ENCODE data around the gene MARCHF7.
A peak's percentile ranks its signal among the peaks of the same experiment; 100 is the strongest.
"Not testable (repeated sequence)": the region's sequence is repeated elsewhere in the genome, so short reads cannot be mapped to it uniquely, and the experiment has no call there.

MARCHF7 gene, protein sequence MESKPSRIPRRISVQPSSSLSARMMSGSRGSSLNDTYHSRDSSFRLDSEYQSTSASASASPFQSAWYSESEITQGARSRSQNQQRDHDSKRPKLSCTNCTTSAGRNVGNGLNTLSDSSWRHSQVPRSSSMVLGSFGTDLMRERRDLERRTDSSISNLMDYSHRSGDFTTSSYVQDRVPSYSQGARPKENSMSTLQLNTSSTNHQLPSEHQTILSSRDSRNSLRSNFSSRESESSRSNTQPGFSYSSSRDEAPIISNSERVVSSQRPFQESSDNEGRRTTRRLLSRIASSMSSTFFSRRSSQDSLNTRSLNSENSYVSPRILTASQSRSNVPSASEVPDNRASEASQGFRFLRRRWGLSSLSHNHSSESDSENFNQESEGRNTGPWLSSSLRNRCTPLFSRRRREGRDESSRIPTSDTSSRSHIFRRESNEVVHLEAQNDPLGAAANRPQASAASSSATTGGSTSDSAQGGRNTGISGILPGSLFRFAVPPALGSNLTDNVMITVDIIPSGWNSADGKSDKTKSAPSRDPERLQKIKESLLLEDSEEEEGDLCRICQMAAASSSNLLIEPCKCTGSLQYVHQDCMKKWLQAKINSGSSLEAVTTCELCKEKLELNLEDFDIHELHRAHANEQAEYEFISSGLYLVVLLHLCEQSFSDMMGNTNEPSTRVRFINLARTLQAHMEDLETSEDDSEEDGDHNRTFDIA

DNA sequence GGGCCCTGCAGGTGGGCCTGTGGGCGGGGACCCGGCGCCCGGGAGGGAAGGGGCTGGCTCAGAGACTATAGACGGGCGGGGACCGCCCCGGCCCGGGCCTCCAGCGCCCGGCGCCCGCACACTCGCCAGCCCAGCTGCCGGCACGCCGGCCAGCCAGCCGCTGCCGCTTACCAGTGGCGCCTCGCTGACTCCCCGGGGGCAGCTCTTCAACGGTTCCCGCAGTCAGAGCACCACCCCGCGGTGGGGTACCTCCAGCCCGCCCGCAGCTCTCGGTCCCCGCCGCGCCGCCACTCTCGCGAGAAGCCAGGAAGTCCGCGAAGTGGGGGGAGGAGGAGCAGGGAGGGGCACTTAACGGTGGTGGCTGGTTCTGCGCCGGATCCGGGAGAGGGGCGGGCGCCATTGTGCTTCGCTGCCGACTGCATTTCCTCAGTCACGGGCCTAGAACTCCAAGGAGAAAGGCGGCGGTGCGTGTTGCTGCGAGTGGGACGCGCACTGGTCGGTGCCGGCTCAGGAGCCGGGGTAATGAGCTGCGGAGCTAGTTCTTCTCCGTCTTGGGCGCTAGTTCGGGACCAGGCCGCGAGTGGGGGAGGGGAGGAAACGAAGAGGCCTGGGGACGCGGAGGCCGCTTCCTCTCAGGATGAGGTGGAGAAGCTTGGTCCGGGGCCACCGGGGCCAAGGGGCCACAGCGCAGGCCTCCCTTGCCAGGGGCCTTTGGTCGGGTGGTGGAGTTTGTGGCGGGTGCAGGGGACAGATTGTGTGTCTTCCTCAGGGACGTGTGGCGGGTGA, at the start of gene MARCHF7:
TSS of gene MARCHF7 (plus strand) at position 364 of the 786 bp plus-strand sequence. CDS start 16,517 bp downstream, outside the sequence.
- peak; percentile 96 for DNase-seq

DNA sequence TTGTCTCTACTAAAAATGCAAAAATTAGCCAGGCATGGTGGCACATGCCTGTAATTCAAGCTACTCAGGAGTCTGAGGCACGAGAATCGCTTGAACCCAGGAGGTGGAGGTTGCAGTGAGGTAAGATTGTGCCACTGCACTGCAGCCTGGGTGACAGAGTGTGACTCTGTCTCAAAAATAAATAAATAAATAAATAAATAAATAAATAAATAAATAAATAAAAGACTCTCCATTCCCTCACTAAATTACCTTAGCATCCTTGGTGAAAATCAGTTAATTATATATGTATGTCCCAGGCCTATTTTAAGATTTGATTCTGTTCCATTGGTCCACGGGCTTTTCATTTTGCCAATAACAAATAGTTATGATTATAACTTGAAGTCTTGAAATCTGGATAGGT, 44.9 kb upstream of the MARCHF7 start:
- DNase-seq: not testable (repeated sequence)

DNA sequence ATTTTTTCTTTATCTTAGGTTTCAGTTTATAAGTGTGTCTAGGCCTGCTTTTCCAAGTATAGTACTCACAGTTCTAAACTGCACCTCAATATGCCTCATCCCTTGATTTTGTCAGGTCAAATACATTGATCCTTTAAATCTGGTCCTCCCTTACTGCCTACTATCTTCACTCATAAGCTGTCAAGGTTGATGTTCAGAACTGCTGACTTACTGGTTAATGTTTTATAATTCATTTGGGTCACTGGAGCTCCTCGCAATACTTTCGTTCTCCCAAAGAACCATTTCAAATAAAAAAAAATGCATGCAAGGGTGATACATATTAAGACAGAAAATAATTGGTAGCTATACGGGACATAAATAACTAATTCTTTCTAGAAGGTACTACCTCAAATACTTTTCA, 41.3 kb upstream of the MARCHF7 start:
- DNase-seq: no peak

DNA sequence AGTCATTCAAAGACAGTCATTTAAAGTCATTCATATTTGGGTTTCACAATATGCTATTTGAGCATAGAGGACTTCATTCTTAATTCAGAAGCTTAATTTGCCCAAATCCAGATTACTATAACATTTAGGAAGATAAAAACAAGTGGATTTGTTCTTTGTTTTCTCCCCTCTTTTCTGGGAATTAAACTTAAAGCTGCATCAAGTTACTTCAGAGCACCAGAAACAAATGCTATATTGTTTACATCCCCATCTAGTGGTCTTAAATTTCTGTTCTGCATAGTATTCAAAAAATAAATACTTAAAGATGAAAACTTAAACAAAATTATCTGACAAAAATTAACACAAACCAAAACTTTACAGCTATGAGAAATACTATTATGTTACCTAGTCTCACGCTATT, 34.7 kb upstream of the MARCHF7 start:
- DNase-seq: no peak

DNA sequence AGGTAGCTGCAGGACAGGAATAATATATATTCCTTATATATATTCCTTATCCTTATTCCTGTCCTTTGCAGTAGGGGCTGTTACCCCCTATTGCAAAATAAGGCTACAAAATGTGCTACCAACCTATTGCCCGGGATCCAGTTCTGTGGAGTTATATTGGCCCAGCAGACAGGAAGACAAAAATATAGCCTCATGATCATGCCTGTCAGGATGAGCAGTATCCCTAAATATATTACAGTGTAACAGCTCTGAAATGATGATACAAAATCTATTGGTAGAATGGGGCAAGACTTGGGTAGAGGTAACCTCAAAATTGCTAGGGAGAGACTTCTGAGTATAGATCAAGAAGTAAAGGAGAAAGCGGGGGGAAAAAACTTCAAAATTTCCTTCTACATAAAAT, 31.6 kb upstream of the MARCHF7 start:
- DNase-seq: no peak

DNA sequence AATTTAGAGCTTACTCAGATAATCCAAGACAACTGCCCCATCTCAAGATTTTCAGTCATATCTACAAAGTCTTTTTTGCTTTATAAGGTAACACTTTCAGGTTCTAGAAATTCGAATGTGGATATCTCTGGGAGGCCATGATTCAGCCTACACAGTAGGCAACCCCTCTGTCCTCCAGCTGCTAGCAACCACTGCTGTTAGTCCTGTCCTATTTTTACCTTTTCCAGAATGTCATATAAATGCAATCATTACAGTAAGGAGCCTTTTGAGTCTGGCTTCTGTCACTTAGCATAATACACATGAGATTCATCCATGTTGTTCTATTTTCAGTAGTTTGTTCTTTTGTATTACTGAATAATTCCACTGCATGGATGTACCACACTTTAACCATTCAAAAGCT, 28.5 kb upstream of the MARCHF7 start:
- DNase-seq: no peak

DNA sequence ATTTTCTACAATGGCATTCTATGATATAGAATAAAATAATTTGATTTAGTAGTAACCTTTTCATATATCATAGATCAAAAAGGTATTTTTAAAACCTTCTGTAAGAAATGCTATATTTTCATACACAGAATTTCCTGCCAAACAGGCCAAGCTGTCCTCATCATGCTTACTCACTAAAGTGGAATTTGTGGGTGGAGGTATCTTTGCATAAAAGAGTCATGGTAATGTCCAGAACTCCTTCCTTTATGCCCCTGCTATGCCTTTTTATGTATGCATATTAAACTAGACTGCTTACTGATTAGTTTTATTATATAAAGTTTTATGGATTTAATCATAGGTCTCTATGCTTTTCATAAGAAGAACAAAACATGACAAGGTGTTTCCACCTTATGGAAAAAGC, 27.5 kb upstream of the MARCHF7 start:
- DNase-seq: no peak

DNA sequence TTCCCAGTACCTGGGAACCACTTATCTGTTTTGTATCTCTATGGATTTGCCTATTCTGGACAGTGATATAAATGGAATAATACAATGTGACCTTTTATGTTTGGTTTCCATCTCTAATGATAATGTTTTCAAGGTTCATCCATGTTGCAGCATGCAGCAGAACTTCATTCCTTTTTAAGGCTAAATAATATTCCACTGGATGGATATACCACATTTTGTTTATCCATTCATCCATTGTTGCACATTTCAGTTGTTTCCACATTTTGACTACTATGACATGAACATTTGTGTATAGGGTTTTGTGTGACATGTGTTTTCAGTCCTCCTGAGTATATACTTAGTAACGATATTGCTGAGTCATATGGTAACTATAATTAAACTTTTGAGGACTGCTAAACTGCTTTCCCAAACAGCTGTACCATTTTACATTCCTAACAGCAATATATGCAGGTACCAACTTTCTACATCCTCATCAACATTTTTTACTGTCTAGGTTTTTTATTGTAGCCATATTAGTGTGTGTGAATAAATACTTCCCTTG, 17.7 kb upstream of the MARCHF7 start:
- no peak for DNase-seq

DNA sequence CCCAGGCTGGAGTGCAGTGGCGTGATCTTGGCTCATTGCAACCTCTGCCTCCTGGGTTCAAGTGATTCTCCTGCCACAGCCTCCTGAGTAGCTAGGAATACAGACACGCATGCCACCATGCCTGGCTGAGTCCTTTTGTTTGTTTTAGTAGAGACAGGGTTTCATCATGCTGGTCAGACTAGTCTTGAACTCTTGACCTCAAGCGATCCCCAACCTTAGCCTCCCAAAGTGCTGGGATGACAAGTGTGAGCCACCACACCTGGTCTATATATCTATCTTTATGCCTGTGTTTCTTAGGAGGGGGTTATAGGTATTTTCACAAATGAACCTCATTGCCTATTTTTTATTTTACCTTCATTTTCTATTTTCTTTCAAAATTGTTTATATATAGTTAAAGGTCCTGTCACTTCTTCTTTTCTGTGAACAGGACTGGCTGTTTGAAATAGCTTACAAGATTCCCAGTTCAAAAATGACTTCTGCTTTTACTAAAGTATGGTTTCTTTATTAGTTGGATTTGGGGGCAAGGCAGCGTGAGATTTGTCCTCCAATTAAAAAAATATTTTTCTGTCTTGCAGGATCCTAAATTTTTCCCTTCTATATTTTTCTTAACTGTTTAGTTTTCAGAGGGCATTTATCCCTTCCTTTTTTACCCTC, 16.4 kb upstream of the MARCHF7 start:
- DNase-seq: no peak

DNA sequence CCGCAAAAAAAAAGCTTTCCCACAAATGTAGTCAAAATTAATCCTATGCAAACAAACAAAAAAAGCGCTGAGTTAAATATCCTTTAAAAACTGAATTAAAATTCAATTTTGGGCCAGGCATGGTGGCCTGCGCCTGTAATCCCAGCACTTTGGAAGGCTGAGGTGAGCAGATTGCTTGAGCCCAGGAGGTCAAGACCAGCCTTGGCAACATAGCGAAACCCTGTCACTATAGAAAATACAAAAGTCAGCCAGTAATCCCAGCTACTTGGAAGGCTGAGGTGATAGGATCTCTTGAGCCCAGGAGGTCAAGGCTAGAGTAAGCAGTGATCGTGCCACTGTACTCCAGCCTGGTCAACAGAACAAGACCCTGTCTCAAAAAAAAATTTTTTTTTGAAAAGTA, 8.8 kb upstream of the MARCHF7 start:
- no peak for DNase-seq

DNA sequence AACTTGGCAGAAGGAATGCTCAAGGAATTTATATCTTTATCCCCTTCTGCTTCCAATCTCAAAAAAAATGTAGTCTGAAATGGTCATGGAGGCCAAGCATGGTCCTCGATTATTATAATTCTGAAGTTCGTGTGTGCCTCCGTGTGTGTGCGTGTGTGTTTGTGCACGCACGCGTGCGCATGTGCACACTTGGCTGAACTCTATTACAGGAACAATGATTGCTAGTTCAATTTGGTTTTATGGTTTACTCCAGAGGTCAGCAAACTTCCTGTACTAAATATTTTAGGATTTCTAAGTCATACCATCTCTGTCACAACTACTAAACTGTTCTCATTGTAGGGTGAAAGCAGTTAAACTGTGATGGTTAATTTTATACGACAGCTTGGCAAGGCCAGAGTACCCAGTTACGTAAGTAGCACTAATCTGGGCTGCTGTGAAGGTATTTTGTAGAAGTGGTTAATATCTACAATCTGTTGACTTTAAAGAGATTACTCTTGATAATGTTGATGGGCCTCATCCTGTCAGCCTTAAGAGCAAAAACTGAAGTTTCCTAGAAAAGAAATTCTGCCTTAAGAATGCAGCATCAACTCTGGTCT, 5.8 kb upstream of the MARCHF7 start:
- DNase-seq: no peak

DNA sequence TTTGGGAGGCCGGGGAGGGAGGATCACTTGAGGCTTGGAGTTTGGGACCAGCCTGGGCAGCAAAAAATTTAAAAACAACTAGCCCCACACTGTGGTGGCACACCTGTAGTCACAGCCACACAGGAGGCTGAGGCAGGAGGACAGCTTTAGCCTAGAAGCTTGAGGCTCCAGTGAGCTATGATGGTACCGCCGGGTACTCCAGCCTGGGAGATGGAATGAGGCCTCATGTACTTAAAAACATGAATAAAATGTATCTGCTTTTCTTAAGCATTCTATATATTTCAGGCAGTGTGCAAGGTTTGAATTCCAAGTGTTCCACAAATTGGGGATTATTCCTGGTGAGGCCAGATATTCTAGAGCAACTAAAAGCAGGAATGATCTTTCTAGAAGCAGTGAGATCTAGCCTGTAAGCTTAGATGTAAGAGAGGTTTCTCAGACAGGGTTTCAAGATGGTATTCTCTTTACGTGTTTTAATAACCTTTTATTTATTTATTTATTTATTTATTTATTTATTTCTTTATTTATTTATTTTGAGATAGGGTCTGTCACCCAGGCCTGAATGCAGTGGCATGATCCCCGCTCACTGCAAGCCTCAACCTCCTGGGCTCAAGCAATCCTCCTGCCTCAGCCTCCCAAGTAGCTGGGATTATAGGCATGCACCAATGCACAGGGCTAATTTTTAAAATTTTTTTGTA, 4.1 kb upstream of the MARCHF7 start:
- no peak for DNase-seq

DNA sequence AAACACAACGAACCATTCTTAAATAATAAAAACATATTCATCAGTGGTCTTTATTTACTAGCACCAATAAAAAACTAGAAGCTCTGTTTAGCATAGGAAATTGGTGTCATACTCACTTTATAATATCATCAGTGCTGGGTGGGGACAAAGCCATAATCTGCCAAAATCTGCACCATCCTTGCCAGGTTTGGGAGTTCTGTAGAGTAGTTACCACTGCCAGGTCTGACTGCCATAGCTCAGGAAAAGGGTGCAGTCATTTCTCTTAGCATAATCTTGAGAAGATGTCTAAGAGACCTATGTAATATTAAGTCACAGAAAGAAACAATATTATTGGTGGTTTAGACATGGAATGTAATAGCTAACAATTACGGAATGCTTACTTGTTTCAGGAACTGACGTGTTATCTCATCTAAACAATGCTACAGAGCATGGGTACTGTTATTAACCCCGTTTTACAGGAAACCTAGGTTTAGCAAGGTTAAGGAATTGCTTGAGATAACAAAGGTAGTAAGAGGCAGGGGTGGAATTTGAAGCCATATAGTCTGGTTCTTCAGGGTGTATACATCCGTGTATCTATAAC, 1.6 kb upstream of the MARCHF7 start:
- DNase-seq: no peak

DNA sequence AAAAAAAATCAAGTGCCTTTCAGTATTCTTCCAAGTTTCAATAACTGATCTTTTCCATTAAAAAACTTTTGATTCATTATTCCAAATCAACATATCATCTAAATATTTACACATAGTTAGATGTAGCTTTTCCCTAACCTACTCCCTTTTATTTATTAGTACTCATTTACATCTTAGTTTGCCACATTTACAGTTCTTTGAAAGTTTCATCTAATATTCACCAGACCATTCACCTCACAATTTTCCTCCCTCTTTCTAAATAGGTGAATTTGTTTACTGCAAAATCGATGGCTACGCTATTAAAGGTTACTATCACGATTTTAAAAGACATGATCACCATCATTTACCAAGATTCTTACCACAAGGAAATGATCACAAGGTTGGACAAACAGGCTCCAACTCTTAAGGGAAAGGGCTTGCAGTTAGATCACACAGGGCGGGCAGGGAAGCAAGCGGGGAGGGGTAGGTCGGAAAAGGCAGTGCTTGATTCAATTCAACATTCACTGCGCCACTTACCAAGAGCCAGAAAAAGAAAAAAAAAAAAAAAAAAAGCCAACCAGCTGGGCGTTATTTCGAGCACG, 654 bp upstream of the MARCHF7 start:
- DNase-seq: no peak

DNA sequence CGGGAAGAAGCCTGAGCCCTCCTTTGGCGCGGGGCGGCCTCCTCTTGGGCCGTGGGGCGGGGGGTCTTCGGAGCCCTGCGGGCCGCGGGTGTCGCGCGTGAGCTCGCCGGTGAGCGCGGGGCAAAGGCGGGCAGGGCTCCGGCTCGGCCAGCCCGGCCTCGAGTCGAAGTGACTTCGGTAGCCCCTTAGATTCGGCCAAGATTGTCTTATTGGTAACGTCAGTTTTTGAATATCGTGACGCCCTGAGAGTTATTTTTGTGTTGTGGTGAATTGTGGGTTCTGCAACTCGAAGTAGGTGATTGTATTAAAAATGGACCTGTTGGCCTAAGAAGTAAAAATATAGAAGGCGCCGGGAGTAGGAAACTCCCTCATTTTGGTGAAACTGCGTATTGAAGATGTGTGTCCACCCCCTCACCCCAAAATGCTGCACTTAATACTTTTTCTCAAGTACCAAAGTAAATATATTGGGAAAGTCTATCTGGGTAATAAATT, 669 bp downstream of the MARCHF7 start:
- DNase-seq: no peak

DNA sequence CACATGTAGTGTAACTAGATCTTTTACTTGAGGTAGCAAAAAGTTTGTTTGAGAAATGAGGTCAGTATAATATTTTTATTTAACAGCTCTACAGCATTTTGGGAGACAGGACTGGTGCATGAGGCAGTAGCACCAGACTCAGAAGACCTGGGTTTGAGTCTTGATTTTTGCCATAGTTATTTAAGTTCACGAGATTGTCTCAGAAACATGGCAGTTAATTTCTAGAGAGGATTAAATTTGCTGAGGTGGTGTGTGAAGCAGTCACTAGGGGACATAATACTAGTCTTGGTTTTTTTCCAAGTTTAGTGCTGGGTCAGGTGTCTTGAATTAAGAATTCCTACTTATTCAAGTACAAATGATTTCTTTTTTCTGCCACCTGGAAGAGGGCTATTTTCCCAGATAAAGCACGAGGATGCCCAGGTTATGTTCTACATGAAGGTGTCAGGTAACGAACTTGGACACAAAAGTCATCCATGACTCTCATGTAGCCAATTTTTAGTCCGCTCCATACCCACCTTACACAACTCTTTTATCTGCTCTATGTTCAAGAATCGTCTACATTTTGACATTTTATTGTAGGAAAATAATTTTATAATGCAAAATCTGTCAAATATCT, 1.4 kb downstream of the MARCHF7 start:
- no peak for DNase-seq

DNA sequence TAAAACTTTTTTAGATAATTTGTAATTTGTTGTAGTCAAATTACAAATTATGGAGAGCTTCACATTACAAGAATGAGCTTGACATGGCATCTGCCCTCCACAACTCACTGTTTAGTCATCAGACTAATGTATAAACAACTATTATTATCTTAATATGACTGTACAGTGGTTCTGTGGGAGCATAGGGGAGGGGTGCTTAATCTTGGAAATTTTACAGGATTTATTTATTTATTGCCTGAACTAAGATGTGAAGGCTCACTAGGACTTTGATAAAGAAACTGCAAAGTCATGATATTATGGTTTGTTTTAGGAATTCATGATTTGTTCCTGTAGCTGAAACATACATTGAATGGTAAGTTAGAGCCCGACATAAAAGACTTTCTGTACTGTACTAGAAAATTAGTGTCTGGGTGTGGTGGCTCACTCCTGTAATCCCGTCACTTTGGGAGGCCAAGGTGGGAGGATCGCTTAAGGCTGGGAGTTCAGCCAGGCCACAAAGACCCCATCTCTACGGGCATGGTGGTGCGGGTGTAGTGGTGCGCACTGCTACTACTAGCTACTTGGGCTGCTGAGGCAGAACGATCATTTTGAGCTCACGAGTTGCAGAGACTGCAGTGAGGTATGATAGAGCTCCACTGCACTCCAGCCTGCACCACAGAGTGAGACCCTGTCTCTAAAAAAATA, 2.1 kb downstream of the MARCHF7 start:
- no peak for DNase-seq

DNA sequence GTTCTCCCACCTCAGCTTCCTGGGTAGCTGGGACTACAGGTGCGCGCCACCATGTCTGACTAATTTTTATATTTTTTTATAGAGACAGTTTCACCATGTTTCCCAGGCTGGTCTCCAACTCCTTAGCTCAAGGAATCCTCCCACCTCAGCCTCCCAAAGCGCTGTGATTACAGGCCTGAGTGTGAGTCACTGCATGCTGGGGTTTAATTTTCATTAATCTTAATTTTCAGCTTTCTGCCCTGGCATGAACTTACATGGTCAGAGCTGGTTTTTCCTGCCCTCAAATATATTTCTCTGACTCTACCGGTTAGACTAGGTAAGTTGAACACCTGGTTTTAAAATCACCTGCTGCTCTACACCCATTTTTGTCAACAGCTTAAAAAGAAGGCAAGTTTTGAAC, 3.1 kb downstream of the MARCHF7 start:
- DNase-seq: no peak

DNA sequence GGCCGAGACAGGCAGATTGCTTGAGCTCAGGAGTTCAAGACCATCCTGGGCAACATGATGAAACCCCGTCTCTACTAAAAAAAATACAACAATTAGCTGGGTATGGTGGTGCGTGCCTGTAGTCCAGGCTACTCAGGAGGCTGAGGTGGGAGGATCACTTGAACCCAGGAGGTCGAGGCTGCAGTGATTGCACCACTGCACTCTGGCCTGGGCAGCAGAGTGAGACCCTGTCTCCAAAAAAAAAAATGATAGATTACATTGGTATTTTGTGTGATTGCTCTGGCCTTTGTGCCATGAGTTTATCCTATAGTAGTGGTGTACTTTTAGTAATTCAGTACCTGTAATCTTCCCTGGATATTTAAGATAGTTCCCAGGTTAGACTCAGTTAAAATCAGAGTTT, 4.1 kb downstream of the MARCHF7 start:
- DNase-seq: not testable (repeated sequence)

DNA sequence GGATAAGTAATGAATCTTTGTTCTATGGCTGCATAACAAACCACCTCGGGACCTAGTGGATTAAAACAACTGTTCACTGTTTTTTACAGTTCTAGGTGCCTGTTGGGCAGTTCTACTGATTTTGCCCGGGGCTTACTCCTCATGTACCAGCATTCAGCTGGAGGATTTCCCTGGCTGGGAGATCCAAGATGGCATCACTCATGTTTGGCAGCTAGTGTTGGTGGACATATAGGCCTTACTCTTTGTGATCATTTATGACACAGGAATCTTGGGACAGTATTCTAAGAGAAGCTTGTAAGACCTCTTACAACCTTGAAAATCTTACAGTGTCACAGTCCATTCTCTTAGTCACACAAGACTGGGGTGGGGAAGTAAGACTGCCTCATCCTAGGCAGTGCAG, 4.6 kb downstream of the MARCHF7 start:
- DNase-seq: no peak

All from CD4-positive, alpha-beta T cell treated with Interleukin-17A for 4 hours (primary cell).